GM12878 (cell line): ENCODE results near the gene CHD1L. TPM values are rescaled to one million over a fixed set of nuclear protein-coding genes. Genes with fewer than 3 reads are reported as not detected.
A peak's percentile ranks its signal among the peaks of the same experiment; 100 is the strongest.

Experiments
- ATAC-seq: fragments of 200-7000 bp; cut with Tn5 transposase; 3 replicates; pipeline ENCODE4 v1.9.1; 2020; ENCODE audit warnings: mild to moderate bottlenecking, moderate library complexity
- BruUV-seq: library from RNA; stranded (reverse); fragments of 400-500 nt; replicated peaks from 2 replicates; lab custom pipeline; 2021; lab: Mats Ljungman, UMichigan
- CTCF ChIA-PET: fragments of 300-600 bp; sonication (Branson Sonifier 250); formaldehyde crosslinking; extraction: SDS; loops from one replicate; lab custom pipeline; 2021; ENCODE audit warnings: inconsistent platforms; lab: Yijun Ruan, JAX
- POLR2A ChIA-PET: fragments of 350-600 bp; formaldehyde crosslinking; extraction: SDS; loops from one replicate; lab custom pipeline; 2021; ENCODE audit warnings: inconsistent platforms; lab: Charles Lee
- RAD21 ChIA-PET: fragments of 300-600 bp; sonication (Branson Sonifier 250); formaldehyde crosslinking; loops from one replicate; lab custom pipeline; 2023; ENCODE audit warnings: antibody characterized with exemption; ENCODE audit not compliant: unreplicated experiment; lab: Charles Lee
- SMC1A ChIA-PET: fragments of 300-600 bp; sonication (Branson Sonifier 250); formaldehyde crosslinking; loops from one replicate; lab custom pipeline; 2023; ENCODE audit not compliant: unreplicated experiment, uncharacterized antibody; lab: Charles Lee
- DNase-seq: peaks from one replicate; pipeline ENCODE4 v3.0.0-alpha.2; 2011; ENCODE audit warnings: low read depth, low spot score
- FAIRE-seq: peaks from 3 replicates; lab custom pipeline; 2011; peaks lifted over from hg19 to GRCh38; lab: Jason Lieb, UNC
- H2AFZ ChIP-seq: 2 replicates; pipeline ENCODE4 v1.6.0; 2011; ENCODE audit warnings: low read depth, low read length, control low read depth; ENCODE audit not compliant: control insufficient read depth
- H3K27ac ChIP-seq: 2 replicates; pipeline ENCODE4 v1.5.1; 2011; ENCODE audit warnings: control low read depth; ENCODE audit not compliant: control insufficient read depth, insufficient read depth
- H3K27me3 ChIP-seq, 2 experiments: replicated peaks in 1 of 2; 2 replicates each; pipeline versions ENCODE4 v1.6.0 to v1.6.1; 2011; ENCODE audit warnings: low read length in 1 of 2; ENCODE audit not compliant: control insufficient read depth in 2 of 2, insufficient read depth in 2 of 2
- H3K36me3 ChIP-seq, 2 experiments: 2 replicates each; pipeline ENCODE4 v1.5.1; 2011; ENCODE audit warnings: low read length in 1 of 2; ENCODE audit not compliant: control insufficient read depth in 2 of 2, insufficient read depth in 2 of 2
- H3K4me1 ChIP-seq: 2 replicates; pipeline ENCODE4 v1.6.1; 2011; ENCODE audit warnings: mild to moderate bottlenecking, low read length, moderate library complexity, mixed read lengths; ENCODE audit not compliant: control insufficient read depth, insufficient read depth
- H3K4me2 ChIP-seq: 2 replicates; pipeline ENCODE4 v1.6.0; 2011; ENCODE audit warnings: control low read depth; ENCODE audit not compliant: control insufficient read depth, insufficient read depth
- H3K4me3 ChIP-seq: fragments of 200-600 bp; sonication (generic); 2 replicates; pipeline ENCODE4 v1.5.1; 2016
- H3K79me2 ChIP-seq: 2 replicates; pipeline ENCODE4 v1.6.0; 2011; ENCODE audit warnings: low read length; ENCODE audit not compliant: control insufficient read depth, insufficient read depth
- H3K9ac ChIP-seq: 2 replicates; pipeline ENCODE4 v1.8.0; 2011; ENCODE audit warnings: low read length, control low read depth, mixed read lengths; ENCODE audit not compliant: control insufficient read depth, insufficient read depth
- H3K9me3 ChIP-seq: replicated peaks from 3 replicates; pipeline ENCODE4 v1.5.1; 2011; ENCODE audit warnings: mild to moderate bottlenecking, low read length; ENCODE audit not compliant: control insufficient read depth, insufficient read depth
- H4K20me1 ChIP-seq: 2 replicates; pipeline ENCODE4 v1.6.0; 2011; ENCODE audit not compliant: control insufficient read depth, insufficient read depth
- BHLHE40 ChIP-seq, 2 experiments: fragments of 450-650 bp in 1 of 2; IDR thresholded peaks; 2 replicates each; pipeline ENCODE4 v1.6.1; 2011 to 2017; ENCODE audit warnings: low read depth in 2 of 2, borderline replicate concordance in 1 of 2, improper control_type of control experiment in 1 of 2, low read length in 1 of 2, mild to moderate bottlenecking in 1 of 2
- DPF2 ChIP-seq: fragments of 450-650 bp; IDR thresholded peaks from 2 replicates; pipeline ENCODE4 v1.6.1; 2017; ENCODE audit warnings: mild to moderate bottlenecking
- RAD51 ChIP-seq: fragments of 450-650 bp; IDR thresholded peaks from 2 replicates; pipeline ENCODE4 v1.6.1; 2016; ENCODE audit warnings: moderate library complexity, mild to moderate bottlenecking, inconsistent platforms
- SREBF1 ChIP-seq: IDR thresholded peaks from 2 replicates; pipeline ENCODE4 v1.6.1; 2012; ENCODE audit warnings: mild to moderate bottlenecking, low read length
- TARDBP ChIP-seq: IDR thresholded peaks from 2 replicates; pipeline ENCODE4 v1.6.1; 2016; ENCODE audit warnings: borderline replicate concordance
- WGBS: methylation state at CpG from one replicate; pipeline ENCODE4 v1.1.6; 2016; ENCODE audit warnings: low lambda C conversion rate; ENCODE audit not compliant: insufficient replicate concordance, insufficient coverage; ENCODE audit errors: missing lambda C conversion rate; 5-methylcytosine and 5-hydroxymethylcytosine counted together
- in situ Hi-C: fragments of 300-500 bp; cut with MboI; formaldehyde crosslinking; loops from 9 replicates; pipeline ENCODE4 v1.14.3; 2018; ENCODE audit warnings: mixed read lengths
- intact Hi-C: fragments of 100-400 bp; cut with micrococcal nuclease; formaldehyde crosslinking; loops from one replicate; pipeline ENCODE4 v1.14.2; 2022; ENCODE audit not compliant: unreplicated experiment
- polyA plus RNA-seq, 11 experiments: library from polyadenylated mRNA; depleted of rRNA in 4 of 11; unstranded in 6 of 11; stranded (reverse) in 5 of 11; fragments of >200 nt; fragmentation: Nextera tagmentation in 4 of 11; fragmentation: Illumina TruSeq in 1 of 11; extraction: Ambion mirVana in 4 of 11; extraction: Trizol in 1 of 11; gene quantifications; 1 replicate in 1 of 11; 2 replicates in 10 of 11; pipeline versions ENCODE4 v1.2.1 to v1.2.3, GENCODE V29; 2011 to 2016; ENCODE audit warnings: inconsistent platforms in 2 of 11, missing spikeins in 2 of 11, low read depth in 1 of 11
- total RNA-seq, 4 experiments: library from RNA; depleted of rRNA in 3 of 4; stranded (reverse); fragments of >200 nt in 3 of 4; fragmentation: Illumina TruSeq in 1 of 4; extraction: Trizol in 1 of 4; gene quantifications; 2 replicates each; pipeline versions ENCODE4 v1.2.1 to v1.2.3, GENCODE V29; 2013 to 2021
- TF ChIP-seq, protein P1 (sequence below): fragments of 450-650 bp; IDR thresholded peaks from 2 replicates; pipeline ENCODE4 v1.6.1; 2016; ENCODE audit warnings: mild to moderate bottlenecking

CHD1L gene
- total and polyA plus RNA-seq, 10 of the 15 experiments (the other 5 are each of a cell fraction or from before 2014, with no cell fraction given) = 21.2 to 54.2 (median 44.5) TPM

GRCh38 chr1:147243841-147244240, 1.4 kb downstream of the CHD1L start (continued):
- TF ChIP-seq DPF2 (no peak), TARDBP (no peak)
- TF ChIP-seq, all 136 proteins: peak for 0

- TF ChIP-seq RAD51 (0 out of 2 replicates have a peak, but pooled peaks have one; percentile 10), SREBF1 (no peak), BHLHE40 (IDR thresholded peaks at IDR 0.05; ENCODE audit: borderline replicate concordance in 1 of 2, low read depth in 2 of 2, low read length in 1 of 2) (peak in 1 of 2 experiments; percentile 76; a peak in 2 of 4 replicates)
- TF ChIP-seq, protein P1, sequence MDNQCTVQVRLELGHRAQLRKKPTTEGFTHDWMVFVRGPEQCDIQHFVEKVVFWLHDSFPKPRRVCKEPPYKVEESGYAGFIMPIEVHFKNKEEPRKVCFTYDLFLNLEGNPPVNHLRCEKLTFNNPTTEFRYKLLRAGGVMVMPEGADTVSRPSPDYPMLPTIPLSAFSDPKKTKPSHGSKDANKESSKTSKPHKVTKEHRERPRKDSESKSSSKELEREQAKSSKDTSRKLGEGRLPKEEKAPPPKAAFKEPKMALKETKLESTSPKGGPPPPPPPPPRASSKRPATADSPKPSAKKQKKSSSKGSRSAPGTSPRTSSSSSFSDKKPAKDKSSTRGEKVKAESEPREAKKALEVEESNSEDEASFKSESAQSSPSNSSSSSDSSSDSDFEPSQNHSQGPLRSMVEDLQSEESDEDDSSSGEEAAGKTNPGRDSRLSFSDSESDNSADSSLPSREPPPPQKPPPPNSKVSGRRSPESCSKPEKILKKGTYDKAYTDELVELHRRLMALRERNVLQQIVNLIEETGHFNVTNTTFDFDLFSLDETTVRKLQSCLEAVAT = 0 out of 2 replicates have a peak, but pooled peaks have one; percentile 18
- TF ChIP-seq, all 136 proteins: peak for 3
- H3K4me2 ChIP-seq = peak overlapping the region; percentile 75
- intact Hi-C loops (no loop called here), in situ Hi-C loops (loop anchor here (5.0 kb wide), 1 partner anchor 73 kb away; the partner anchor contains the start of gene PRKAB2)
- H3K9ac ChIP-seq = no peak overlapping the region
- H2AFZ ChIP-seq = no peak overlapping the region
- no peaks in the 10 kb centered on the region for H4K20me1 ChIP-seq
- 84% methylated on average over 6 of the region's 6 CpGs for WGBS
- POLR2A ChIA-PET = interaction anchor here (0.5 kb wide), 1 partner anchor 103 kb away, joined by 3 read pairs; no protein-coding TSS in a partner anchor
- H3K27ac ChIP-seq = no peak overlapping the region
- H3K79me2 ChIP-seq = peaks cover 70% of the 10 kb centered on the region
- H3K9me3 ChIP-seq = no peaks in the 10 kb centered on the region
- no peak for ATAC-seq
- CTCF ChIA-PET = interaction anchor here (1.4 kb wide), 1 partner anchor 145 kb away, joined by 3 read pairs; no protein-coding TSS in a partner anchor
- SMC1A ChIA-PET = interaction anchor here (0.8 kb wide), 1 partner anchor 82 kb away, joined by 3 read pairs; no protein-coding TSS in a partner anchor
- RAD21 ChIA-PET = no interaction called here
- H3K27me3 ChIP-seq = no peaks in the 10 kb centered on the region
- H3K4me3 ChIP-seq = peak overlapping the region; percentile 76
- no peaks in the 10 kb centered on the region for H3K36me3 ChIP-seq
- no TSS peak for BruUV-seq
- no peak for DNase-seq
- FAIRE-seq = no peak
- H3K4me1 ChIP-seq = peaks cover 17% of the 10 kb centered on the region
Observed at GRCh38 chr1:147245129-147245528, 2.6 kb downstream of the CHD1L start.
